ENCODE measurements around the gene PATJ.

PATJ gene

GRCh38 chr1:62066713-62067112, 324.4 kb downstream of the PATJ start:
- DNase-seq = no peak

- DNase-seq = no peak
Measured at GRCh38 chr1:62068416-62068843, 326.1 kb downstream of the PATJ start.

DNA sequence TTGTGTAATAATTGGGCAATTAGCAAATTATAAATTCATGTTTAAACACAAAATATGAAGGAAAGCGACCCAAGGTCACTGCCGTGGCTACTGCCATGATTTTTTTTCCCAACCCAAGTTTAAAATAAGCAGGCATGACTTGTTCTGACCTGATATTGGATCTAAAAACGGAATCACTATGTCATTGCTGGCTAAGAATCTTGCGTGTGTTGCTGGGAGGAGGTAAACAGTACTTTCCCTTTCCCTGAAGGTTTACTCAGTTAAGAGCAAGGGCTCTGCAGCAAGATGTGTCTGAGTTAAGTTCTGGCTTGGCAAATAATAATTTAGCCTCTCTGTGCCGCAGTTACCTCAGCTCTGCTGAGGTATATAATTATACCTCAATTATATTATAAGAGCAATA, 326.7 kb downstream of the PATJ start:
- no peak for DNase-seq

DNA sequence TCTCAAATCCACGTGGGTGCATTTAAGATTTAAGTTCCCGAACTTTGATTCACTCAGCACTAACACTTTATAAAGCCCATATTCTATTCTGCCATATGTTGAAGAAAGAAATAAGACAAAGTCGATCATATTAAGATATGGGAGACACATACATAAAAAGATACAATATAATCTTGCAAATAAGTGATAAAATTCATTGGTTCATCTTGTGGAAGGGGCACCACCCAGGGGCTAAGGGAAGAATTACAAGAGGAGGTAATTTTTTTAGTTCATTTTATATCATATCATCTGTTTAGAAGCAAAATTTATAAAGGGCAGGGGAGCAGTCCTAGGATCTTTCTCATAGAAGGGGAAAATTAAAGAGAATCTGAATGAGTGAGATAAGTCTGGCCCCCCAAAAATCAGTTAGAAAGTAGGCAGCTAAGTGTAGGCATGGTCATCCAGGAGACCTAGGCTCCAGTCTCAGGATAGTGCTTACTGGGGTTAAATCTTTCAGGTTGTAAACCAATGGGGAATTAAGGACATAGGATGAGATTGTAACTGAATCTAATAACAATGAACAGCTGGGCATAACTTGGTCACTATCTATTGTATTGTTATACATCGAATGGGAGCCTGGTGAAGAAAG, 328.2 kb downstream of the PATJ start:
- DNase-seq = no peak

- no peak for DNase-seq
Measured at GRCh38 chr1:62071695-62072094, 329.4 kb downstream of the PATJ start.

DNA sequence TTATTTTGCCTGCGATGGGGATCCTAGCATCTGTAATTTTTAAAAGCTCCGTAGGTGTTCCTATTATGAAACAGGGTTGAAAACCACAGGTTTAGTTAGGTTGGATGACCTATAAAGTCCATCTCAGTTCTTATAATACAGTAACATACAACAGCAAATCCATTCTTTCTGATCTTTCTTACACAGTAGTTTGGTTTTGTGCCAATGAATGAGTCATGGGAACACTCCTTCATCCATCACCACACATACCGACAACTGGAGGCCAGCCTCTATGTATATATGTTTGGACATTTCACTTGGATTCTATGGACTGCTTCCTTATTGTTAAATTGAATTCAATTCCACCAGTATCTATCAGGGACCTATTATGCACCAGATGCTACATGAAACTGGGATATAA, 334.0 kb downstream of the PATJ start:
- DNase-seq = no peak

DNA sequence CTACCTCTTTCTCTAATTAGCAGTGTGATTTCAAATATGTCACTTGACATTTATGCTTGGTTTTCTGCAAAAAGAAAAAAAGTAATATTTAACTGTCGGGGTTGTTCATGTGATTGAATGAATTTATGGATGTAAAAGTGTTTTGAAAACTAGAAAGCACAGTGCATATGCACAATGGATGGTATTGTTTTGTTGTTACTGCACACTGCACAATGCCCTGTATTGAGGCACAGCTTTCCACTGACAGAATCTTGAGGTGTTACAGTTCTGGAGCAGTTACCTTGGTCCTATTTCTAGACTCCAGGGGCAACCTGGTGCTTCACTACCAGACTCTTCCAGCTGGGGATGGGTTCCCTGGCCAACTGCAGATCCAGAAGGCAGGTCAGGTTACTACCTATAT, 335.5 kb downstream of the PATJ start:
- DNase-seq = no peak

- DNase-seq = no peak
Measured at GRCh38 chr1:62082456-62083363, 340.4 kb downstream of the PATJ start.

DNA sequence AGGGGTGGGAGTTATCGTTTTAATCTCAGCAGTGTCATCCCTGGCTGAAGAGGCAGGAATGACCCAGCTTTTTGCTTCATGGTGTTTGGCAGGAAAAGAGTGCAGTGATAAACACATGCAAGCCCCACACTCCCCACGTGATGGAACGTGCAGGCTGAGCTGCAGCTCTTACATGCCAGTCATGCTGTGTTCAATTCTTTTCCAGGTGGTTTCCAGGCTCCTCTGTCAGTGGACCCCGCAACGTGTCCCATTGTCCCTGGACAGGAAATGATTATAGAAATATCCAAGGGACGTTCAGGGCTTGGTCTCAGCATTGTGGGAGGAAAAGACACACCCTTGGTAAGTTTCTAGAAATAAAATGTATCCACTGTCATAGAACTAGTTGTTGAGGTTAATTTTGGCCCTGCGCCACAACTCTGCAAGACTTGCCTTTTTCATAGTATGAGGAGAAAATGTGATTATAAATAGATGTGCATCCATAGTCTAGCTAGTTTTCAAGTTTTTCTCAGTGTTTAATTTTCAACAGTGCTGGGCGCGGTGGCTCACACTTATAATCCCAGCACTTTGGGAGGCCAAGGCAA, 342.1 kb downstream of the PATJ start:
- no peak for DNase-seq

DNA sequence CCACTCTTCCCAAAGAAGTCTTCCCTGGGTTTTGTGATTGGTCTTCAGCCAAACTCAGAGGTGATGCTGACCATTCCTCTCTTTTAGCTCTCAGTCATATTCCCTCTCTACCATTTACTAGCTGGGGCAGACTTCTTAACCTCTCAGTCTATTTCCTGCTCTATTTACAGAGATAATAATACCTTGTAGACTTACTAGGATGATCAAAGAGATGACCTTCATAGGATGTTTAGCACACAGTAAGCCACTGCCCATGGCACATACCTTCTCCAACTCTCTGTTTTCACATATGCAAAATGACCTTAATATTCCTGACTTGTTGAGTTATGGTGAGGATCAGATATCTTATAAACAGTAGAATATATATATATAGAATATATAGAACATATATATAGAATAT, 346.2 kb downstream of the PATJ start:
- no peak for DNase-seq

DNA sequence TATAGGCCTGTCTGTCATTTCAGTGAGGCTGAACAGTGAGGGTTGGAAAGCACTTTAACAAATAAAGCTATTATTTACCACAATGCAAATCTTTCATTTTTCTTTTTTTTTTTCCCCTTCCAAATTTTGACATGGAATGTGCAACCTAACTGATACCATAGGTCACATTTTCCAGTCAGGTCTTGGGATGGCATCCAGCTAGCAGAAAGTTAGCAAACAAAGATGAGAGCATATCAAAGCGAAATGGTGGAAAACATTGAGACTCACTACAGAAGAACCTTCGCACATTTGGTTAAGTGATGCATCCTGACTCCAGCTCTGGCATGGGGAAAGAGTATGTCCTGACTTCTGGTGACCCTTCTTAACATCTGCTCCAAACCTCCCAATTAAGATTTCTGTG, 347.3 kb downstream of the PATJ start:
- no peak for DNase-seq

- DNase-seq = no peak
Measured at GRCh38 chr1:62090016-62090415, 347.7 kb downstream of the PATJ start.

DNA sequence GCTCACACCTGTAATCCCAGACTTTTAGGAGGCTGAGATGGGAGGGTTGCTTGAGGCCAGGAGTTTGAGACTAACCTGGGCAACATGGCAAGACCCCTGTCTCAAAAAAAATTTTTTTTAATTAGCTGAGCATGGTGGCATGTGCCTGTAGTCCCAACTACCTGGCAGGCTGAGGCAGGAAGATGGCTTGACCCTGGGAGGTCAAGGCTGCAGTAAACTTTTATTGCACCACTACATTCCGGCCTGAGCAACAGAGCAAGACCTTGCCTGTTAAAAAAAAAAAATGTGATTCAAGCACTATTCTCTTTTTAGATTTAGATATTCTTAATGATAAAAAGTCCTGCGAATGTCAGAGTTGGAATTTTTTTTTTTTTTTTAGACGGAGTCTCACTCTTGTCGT, 349.8 kb downstream of the PATJ start:
- DNase-seq = no peak

DNA sequence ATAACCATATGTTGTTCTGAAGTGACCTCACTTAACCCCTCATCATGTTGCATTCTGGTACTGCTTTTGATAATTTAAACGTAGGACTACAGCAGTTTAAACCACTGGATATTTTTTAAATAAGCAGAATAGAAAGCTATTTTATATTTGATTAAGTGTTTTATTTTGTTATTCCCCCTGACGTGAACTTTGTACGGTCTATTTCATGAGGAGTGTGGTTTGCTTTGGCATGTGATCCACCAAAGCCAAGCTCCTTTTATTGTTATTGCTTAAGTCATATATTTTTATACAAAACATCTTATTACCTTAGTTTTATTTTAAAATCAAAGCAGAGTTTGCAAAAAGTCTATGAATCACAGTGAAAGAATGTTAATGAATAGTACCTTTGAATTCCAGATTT, 351.0 kb downstream of the PATJ start:
- DNase-seq = no peak

- no peak for DNase-seq
Measured at GRCh38 chr1:62097464-62097863, 355.2 kb downstream of the PATJ start.

- DNase-seq = no peak
Measured at GRCh38 chr1:62100442-62100841, 358.2 kb downstream of the PATJ start.

DNA sequence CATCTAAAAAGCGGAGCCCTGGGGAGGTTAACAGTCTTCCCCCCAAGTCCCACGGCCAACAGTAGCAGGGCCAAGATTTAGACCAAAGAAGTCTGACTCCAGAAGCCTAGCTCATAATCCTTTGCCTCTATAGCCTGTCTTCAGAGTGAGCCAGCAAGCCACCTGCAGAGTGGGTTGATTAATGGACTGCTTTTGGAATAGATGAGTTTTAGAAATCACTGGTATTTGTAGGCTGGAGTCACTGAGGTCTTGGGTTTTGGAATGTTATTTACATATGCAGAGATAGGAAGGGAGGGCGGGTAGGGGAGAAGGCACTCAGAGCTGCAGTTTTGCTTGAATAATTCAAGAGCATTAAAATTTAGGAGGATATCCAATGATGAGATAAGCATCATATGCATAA, 361.6 kb downstream of the PATJ start:
- DNase-seq = no peak

DNA sequence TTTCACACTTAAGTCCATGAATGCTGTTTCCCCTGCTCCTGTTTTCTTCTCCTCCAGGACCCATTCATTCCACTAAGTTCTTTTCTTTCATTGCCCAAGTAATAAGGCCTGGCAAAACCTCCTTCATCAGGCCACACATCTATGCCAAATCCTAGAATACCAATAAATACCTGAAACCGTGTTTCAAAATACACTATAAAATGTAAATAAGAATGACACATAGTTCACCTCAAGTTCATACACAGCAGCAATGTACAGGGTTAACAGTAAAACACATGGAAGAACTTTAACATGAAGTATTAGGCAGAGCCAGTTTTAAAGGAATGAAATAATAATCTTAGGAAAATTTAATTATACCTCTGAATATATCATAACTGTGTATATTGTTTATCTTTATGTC, 365.6 kb downstream of the PATJ start:
- DNase-seq = no peak

DNA sequence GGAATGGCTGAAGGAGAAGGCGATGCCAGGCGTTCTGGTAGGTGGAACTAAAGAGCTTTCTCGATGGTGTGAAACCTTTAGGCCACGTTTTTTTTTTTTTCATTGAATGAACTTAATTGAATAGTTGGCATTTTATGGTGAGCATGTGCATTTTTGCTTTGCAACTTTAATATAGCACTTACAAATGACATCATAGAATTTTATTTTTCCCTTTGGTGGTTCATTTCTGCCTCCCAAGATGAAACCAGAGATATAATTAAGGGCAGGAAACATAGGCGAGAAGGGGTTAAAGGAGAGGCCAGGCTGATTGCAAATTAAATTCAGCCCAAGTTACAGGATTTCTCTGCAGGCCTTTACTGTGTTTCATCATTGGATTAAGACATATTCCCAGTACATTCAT, 366.8 kb downstream of the PATJ start:
- no peak for DNase-seq

- no peak for DNase-seq
Measured at GRCh38 chr1:62110198-62110817, 368.0 kb downstream of the PATJ start.

- DNase-seq = no peak
Measured at GRCh38 chr1:62111084-62111483, 368.8 kb downstream of the PATJ start.

DNA sequence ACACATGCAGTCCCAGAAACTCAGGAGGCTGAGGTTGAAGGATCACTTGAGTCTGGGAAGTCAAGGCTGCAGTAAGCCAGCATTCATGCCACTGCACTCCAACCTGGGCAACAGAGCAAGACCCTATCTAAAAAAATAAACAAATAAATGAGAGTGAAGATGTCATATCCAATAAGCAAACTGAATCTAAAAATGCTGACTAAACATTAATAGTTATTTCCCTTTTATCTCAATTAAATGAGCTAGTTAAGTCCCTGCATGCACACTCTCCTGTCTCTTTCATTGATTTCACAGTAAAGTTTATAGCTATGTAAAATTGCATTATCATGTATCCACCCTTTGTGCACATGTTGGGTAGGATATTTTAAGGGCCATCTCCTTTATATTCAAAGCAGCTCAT, 371.2 kb downstream of the PATJ start:
- no peak for DNase-seq

DNA sequence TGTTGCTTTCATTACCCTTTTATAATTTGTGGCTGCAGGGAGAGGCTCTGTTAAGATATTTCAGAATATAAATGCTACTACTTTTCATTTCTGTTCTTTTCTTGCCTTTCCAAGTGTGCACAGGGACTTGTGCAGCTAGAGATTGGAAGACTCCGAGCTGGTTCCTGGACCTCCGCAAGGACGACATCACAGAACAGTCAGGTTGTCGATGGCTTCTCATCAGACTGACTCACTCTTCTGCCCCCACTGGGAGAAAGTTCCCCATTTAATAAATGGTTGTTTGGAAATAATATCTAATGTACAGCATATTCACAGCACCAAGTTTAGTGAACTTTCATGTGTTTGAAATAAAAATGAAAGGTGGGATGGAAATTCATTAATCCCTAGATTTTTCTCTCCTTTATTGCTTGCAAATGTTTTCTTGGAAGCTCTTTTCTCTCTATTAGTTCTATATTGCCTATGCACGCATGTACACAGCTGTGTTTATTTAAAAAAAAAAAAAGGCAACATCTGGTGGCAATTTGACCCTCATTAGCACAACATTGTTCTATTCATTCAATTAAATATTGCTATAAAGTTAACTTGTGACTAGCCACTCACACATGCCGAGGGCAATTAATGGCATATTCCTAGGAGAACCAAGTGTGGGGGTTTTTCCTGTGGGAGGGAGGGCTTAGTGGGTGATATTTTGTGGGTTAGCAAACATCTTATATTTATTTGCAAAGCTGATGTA, 374.9 kb downstream of the PATJ start:
- no peak for DNase-seq
